Liver (tissue), 3 donors: ENCODE data around the gene ARHGAP10.

Experiments used
- EGR1 ChIP-seq, 2 donors: IDR thresholded peaks; 2 replicates each; pipeline ENCODE4 v1.6.1; 2016 to 2018; ENCODE audit warnings: antibody characterized with exemption in 2 of 2, low read depth in 2 of 2
- FOXA1 ChIP-seq: IDR thresholded peaks from 2 replicates; pipeline ENCODE4 v1.6.1; 2016; ENCODE audit warnings: antibody characterized with exemption
- HNF4G ChIP-seq: IDR thresholded peaks from 2 replicates; pipeline ENCODE4 v1.6.1; 2016; ENCODE audit warnings: antibody characterized with exemption
- JUND ChIP-seq, 2 donors: IDR thresholded peaks; 2 replicates each; pipeline ENCODE4 v1.6.1; 2016; ENCODE audit warnings: antibody characterized with exemption in 2 of 2
- RAD21 ChIP-seq, 2 donors: IDR thresholded peaks; 2 replicates each; pipeline ENCODE4 v1.6.1; 2016; ENCODE audit warnings: antibody characterized with exemption in 2 of 2, mild to moderate bottlenecking in 2 of 2
- SP1 ChIP-seq: IDR thresholded peaks from 2 replicates; pipeline ENCODE4 v1.6.1; 2018; ENCODE audit warnings: antibody characterized with exemption, mild to moderate bottlenecking
- TAF1 ChIP-seq: conservative IDR thresholded peaks from 2 replicates; pipeline ENCODE4 v1.6.1; 2016; ENCODE audit warnings: antibody characterized with exemption, mild to moderate bottlenecking
- YY1 ChIP-seq: IDR thresholded peaks from 2 replicates; pipeline ENCODE4 v1.6.1; 2016; ENCODE audit warnings: antibody characterized with exemption, mild to moderate bottlenecking
- TF ChIP-seq, protein P1 (sequence below): fragments of 150-350 bp; IDR thresholded peaks from 2 replicates; pipeline ENCODE4 v1.5.1; 2017; ENCODE audit warnings: improper control_type of control experiment, low read depth, low read length; ENCODE audit not compliant: missing input control
- TF ChIP-seq, protein P2 (sequence below): IDR thresholded peaks from 2 replicates; pipeline ENCODE4 v1.6.1; 2016; ENCODE audit warnings: antibody characterized with exemption
- TF ChIP-seq, protein P3 (sequence below): IDR thresholded peaks from 2 replicates; pipeline ENCODE4 v1.6.1; 2016; ENCODE audit warnings: antibody characterized with exemption, mild to moderate bottlenecking
- TF ChIP-seq, protein P4 (sequence below): IDR thresholded peaks from 2 replicates; pipeline ENCODE4 v1.6.1; 2016; ENCODE audit warnings: antibody characterized with exemption
- TF ChIP-seq, protein P5 (sequence below): IDR thresholded peaks from 2 replicates; pipeline ENCODE4 v1.6.1; 2016; ENCODE audit warnings: antibody characterized with exemption
- donor health status: healthy.
- donor health status: healthy.

DNA sequence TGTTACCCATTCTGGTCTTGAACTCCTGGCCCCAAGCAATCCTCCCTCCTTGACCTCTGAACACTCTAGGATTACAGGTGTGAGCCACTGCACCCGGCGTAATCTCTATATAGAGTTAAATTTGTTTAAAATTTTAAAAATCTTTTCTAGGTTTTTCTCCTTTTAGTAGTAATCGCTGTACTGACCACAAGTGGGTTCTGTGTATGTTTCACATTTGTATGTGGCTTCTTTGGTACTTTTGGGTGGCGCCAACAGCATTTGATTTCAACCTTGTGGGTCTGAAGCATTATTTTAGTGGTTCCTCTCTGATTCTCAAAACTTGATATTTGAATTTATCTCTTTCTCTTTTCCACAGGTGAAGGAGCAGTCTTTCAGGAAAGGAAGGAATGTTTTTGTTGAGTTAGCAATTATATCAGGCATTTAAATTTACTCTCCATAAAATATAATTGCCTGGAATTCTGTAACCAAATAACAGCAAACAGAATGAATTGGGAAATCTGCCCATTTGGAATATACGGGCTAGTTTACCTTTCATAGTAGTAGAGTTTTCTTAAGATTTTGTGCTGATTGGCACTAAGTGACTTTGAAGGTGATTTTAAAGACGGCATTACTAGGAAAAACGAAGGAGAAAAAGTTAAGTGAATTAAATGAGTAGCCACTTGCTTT lies 29.5 kb downstream of the ARHGAP10 start:
- TF ChIP-seq JUND (IDR thresholded peaks at IDR 0.05) = no peak
- TF ChIP-seq HNF4G = no peak
- TF ChIP-seq, protein P1, sequence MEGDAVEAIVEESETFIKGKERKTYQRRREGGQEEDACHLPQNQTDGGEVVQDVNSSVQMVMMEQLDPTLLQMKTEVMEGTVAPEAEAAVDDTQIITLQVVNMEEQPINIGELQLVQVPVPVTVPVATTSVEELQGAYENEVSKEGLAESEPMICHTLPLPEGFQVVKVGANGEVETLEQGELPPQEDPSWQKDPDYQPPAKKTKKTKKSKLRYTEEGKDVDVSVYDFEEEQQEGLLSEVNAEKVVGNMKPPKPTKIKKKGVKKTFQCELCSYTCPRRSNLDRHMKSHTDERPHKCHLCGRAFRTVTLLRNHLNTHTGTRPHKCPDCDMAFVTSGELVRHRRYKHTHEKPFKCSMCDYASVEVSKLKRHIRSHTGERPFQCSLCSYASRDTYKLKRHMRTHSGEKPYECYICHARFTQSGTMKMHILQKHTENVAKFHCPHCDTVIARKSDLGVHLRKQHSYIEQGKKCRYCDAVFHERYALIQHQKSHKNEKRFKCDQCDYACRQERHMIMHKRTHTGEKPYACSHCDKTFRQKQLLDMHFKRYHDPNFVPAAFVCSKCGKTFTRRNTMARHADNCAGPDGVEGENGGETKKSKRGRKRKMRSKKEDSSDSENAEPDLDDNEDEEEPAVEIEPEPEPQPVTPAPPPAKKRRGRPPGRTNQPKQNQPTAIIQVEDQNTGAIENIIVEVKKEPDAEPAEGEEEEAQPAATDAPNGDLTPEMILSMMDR = no peak
- TF ChIP-seq TAF1 = no peak
- TF ChIP-seq SP1 = no peak
- TF ChIP-seq, protein P2, sequence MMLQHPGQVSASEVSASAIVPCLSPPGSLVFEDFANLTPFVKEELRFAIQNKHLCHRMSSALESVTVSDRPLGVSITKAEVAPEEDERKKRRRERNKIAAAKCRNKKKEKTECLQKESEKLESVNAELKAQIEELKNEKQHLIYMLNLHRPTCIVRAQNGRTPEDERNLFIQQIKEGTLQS = no peak
- TF ChIP-seq, protein P3, sequence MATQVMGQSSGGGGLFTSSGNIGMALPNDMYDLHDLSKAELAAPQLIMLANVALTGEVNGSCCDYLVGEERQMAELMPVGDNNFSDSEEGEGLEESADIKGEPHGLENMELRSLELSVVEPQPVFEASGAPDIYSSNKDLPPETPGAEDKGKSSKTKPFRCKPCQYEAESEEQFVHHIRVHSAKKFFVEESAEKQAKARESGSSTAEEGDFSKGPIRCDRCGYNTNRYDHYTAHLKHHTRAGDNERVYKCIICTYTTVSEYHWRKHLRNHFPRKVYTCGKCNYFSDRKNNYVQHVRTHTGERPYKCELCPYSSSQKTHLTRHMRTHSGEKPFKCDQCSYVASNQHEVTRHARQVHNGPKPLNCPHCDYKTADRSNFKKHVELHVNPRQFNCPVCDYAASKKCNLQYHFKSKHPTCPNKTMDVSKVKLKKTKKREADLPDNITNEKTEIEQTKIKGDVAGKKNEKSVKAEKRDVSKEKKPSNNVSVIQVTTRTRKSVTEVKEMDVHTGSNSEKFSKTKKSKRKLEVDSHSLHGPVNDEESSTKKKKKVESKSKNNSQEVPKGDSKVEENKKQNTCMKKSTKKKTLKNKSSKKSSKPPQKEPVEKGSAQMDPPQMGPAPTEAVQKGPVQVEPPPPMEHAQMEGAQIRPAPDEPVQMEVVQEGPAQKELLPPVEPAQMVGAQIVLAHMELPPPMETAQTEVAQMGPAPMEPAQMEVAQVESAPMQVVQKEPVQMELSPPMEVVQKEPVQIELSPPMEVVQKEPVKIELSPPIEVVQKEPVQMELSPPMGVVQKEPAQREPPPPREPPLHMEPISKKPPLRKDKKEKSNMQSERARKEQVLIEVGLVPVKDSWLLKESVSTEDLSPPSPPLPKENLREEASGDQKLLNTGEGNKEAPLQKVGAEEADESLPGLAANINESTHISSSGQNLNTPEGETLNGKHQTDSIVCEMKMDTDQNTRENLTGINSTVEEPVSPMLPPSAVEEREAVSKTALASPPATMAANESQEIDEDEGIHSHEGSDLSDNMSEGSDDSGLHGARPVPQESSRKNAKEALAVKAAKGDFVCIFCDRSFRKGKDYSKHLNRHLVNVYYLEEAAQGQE = no peak
- TF ChIP-seq RAD21 (IDR thresholded peaks at IDR 0.05) = no peak
- no peak for TF ChIP-seq EGR1 (IDR thresholded peaks at IDR 0.05; ENCODE audit: low read depth in 2 of 2)
- TF ChIP-seq, protein P4, sequence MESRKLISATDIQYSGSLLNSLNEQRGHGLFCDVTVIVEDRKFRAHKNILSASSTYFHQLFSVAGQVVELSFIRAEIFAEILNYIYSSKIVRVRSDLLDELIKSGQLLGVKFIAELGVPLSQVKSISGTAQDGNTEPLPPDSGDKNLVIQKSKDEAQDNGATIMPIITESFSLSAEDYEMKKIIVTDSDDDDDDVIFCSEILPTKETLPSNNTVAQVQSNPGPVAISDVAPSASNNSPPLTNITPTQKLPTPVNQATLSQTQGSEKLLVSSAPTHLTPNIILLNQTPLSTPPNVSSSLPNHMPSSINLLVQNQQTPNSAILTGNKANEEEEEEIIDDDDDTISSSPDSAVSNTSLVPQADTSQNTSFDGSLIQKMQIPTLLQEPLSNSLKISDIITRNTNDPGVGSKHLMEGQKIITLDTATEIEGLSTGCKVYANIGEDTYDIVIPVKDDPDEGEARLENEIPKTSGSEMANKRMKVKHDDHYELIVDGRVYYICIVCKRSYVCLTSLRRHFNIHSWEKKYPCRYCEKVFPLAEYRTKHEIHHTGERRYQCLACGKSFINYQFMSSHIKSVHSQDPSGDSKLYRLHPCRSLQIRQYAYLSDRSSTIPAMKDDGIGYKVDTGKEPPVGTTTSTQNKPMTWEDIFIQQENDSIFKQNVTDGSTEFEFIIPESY = no peak
- TF ChIP-seq, protein P5, sequence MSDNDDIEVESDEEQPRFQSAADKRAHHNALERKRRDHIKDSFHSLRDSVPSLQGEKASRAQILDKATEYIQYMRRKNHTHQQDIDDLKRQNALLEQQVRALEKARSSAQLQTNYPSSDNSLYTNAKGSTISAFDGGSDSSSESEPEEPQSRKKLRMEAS = no peak
- no peak for TF ChIP-seq FOXA1
- no peak for TF ChIP-seq YY1
